ENCODE measurements around the gene UBR4. TPM values are rescaled to one million over a fixed set of nuclear protein-coding genes. Genes with fewer than 3 reads are reported as not detected.

UBR4 gene
- total and polyA plus RNA-seq, 11 donors: 44.8 to 150 (median 87.2) TPM

DNA sequence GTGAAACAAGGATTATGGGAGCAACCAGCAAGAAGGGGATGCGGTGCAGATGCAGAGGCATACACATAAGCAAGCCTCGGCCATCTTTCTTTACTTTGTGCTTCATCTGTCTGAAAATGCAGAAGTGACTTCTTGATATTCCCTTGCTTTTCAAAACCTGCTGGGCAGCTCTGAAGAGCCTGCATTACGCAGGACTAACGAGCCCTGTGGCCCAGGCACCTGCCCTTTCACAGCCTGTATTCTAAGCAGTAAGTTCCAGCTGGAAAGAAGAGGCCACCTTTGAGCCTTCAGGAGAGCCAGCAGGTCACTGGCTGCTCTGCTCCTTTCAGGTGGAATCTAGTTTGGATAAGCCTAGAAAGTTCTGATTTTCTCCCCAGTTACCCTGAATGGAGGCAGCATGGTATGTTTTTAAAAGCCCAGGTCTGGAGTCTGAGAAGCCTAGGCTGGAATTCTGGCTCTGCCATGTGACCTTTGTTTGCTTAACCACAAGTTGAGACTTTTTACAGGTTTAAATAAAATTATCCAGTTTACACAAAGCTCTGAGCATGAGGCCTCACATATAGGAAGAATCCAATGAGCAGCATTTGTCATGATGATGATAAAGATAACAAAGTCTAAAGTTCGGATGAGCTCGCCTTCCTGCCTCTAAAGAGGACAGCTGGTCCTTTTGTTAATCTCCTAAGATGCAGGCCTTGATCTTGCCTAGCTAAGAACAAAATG is 122.9 kb downstream of the UBR4 start:
- H3K36me3 ChIP-seq: peaks cover 8 to 100% (median 99%) of the 10 kb centered on the region in 9 donors
- intact Hi-C loops (cut with DNase I): loop anchor here in 2 of 10 donors (2.0 to 10.0 kb wide), 2 partner anchors 130 to 182 kb away; partner anchors contain the start of genes ALDH4A1 (in 1 of the 2) and IFFO2 (in 1 of the 2)

DNA sequence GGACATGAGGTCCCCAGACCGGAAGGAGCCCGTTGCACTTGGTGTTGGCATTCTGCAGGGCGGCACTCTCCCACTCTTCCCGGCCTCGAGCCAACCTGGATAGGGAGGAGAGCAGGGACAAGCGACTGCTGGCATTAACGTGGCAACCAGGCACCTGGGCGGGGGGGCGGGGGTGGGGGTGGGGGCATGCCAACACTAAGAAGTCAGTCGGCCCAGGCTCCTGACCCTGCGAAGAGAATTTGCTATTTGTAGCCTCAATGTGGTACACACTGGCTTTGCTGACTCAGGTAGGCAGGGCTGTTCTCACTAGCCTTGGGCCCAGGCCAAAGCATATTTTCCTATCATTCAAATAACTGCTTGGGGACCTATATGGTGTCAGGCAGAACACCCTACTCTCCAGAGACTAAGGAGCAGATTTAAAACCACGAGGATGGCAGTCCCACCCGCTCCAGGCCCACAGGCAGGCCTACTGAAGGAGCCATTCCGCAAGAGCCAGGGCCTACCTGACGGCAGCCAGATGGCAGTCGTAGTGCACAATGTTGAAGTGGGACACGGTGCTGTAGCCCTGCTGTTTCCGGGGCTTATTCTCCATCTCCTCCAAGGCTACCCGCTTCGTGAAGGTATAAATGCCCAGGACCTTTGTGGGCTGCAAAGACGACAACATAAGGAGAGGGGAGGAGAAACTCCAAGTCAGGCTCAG is 123.7 kb downstream of the UBR4 start:
- WGBS, 4 donors: 61 to 75% (median 70%) methylated on average over 20 to 21 of the region's 21 CpGs
- H3K36me3 ChIP-seq: peaks cover 8 to 100% (median 98%) of the 10 kb centered on the region in 9 donors
- intact Hi-C loops (cut with DNase I): loop anchor here in 2 of 10 donors (2.0 to 10.0 kb wide), 2 partner anchors 130 to 182 kb away; partner anchors contain the start of genes ALDH4A1 (in 1 of the 2) and IFFO2 (in 1 of the 2)
- no peaks in the 10 kb centered on the region for H3K9me3 ChIP-seq
- H3K27me3 ChIP-seq: no peaks in the 10 kb centered on the region
- peaks cover 0 to 18% (median 8%) of the 10 kb centered on the region in 12 donors for H3K4me1 ChIP-seq
- no peak overlapping the region for H3K4me3 ChIP-seq
- TF ChIP-seq POLR2A (IDR thresholded peaks at IDR 0.05): no peak
- TF ChIP-seq, protein P1, sequence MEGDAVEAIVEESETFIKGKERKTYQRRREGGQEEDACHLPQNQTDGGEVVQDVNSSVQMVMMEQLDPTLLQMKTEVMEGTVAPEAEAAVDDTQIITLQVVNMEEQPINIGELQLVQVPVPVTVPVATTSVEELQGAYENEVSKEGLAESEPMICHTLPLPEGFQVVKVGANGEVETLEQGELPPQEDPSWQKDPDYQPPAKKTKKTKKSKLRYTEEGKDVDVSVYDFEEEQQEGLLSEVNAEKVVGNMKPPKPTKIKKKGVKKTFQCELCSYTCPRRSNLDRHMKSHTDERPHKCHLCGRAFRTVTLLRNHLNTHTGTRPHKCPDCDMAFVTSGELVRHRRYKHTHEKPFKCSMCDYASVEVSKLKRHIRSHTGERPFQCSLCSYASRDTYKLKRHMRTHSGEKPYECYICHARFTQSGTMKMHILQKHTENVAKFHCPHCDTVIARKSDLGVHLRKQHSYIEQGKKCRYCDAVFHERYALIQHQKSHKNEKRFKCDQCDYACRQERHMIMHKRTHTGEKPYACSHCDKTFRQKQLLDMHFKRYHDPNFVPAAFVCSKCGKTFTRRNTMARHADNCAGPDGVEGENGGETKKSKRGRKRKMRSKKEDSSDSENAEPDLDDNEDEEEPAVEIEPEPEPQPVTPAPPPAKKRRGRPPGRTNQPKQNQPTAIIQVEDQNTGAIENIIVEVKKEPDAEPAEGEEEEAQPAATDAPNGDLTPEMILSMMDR (IDR thresholded peaks at IDR 0.05): no peak
- DNase-seq: peak in 3 of 5 donors; percentile 39 to 76 (median 74)
- H3K27ac ChIP-seq: peak overlapping the region in 8 of 12 donors; percentile 8 to 54 (median 40)
- ATAC-seq: peak; percentile 53 to 67 (median 58)

More for the DNA sequence above, 122.9 kb downstream of the UBR4 start:
- H3K4me3 ChIP-seq: no peak overlapping the region
- peaks cover 0 to 17% (median 5%) of the 10 kb centered on the region in 12 donors for H3K4me1 ChIP-seq
- ATAC-seq (no peak), DNase-seq (no peak)
- 77 to 92% (median 88%) methylated on average over 6 of the region's 6 CpGs for WGBS, 4 donors
- peak overlapping the region in 3 of 12 donors; percentile 8 to 50 (median 22) for H3K27ac ChIP-seq
- TF ChIP-seq POLR2A (IDR thresholded peaks at IDR 0.05): no peak
- TF ChIP-seq, protein P1 (IDR thresholded peaks at IDR 0.05): no peak
- no peaks in the 10 kb centered on the region for H3K9me3 ChIP-seq
- no peaks in the 10 kb centered on the region for H3K27me3 ChIP-seq

DNA sequence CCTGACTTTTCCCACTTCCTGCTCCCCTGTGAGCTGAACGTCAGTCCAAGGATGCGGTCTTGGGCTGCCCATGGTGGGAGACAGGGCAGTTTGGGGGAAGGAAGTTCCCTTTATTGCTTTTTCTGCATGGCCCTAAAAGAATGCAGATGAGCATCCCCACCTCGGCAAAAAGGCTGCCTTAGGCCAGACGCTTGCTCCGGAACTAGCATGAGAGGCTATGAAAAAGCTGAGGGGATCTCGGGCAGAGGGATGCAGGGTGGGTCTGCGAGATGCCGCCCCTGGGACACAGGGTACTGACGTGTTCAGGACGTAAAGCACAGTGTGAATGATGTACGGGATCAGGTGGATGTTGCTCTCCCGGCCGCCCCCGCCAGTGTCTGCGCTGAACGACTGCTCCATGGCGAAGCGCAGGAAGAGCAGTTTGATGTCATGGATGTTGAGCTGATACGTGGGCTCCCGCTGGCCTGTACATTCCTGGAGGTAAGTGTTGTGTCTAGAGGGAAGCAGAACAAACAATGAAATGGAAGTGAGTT is 125.8 kb downstream of the UBR4 start:
- TF ChIP-seq, protein P1 (IDR thresholded peaks at IDR 0.05): no peak
- TF ChIP-seq POLR2A (IDR thresholded peaks at IDR 0.05): no peak
- no peak overlapping the region for H3K4me3 ChIP-seq
- ATAC-seq: no peak
- H3K9me3 ChIP-seq: no peaks in the 10 kb centered on the region
- H3K4me1 ChIP-seq: peaks cover 0 to 26% (median 15%) of the 10 kb centered on the region in 12 donors
- intact Hi-C loops (cut with DNase I): loop anchor here in 2 of 10 donors (5.0 to 10.0 kb wide), 2 partner anchors 177 to 179 kb away; partner anchors contain the start of gene ALDH4A1 (in 1 of the 2)
- DNase-seq: no peak
- no peaks in the 10 kb centered on the region for H3K27me3 ChIP-seq
- H3K36me3 ChIP-seq: peaks cover 8 to 100% (median 98%) of the 10 kb centered on the region in 9 donors
- H3K27ac ChIP-seq: peak overlapping the region in 1 of 12 donors; percentile 9
- WGBS, 4 donors: 86 to 90% (median 88%) methylated on average over 20 of the region's 20 CpGs
